ENCODE results near the gene GPR153. TPM values are rescaled to one million over a fixed set of nuclear protein-coding genes. Genes with fewer than 3 reads are reported as not detected.

GPR153 gene
- total RNA-seq, 1 donor from 2014 or later: 1.5 TPM

DNA sequence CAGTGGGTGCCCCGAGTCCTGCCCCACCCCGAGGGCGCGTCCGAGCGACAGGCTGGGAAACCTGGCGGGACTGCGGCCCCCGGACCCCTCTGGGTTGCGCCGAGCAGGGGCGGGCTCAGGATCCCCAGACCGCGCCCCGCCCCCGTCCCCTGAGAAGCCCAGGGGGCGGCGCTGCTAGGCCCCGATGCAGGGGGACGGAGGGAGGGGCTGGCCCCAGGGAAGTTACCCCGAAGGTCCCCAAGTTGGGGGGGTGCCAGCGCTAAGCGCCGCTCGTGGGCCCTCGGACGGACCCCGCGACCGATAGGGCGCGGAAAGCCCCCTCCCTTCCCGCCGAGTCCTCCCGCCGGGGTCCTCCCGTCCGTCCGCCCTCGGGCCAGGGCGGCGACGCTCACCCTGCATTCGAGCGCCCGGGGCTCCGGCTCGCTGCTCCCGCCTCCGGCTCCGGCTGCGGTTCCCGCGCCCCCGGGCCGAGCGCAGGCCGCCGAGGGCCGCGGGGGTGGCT is 414 bp downstream of the GPR153 start:
- Mint-ChIP-seq H3K4me3 (ENCODE audit: low read depth) (no peak overlapping the region), H3K4me1 (ENCODE audit: low read depth) (peaks cover 2% of the 10 kb centered on the region), H3K36me3 (ENCODE audit: low read depth) (no peaks in the 10 kb centered on the region), H3K27ac (no peak overlapping the region), H3K27me3 (ENCODE audit: low read depth) (peaks cover 19% of the 10 kb centered on the region), H3K9me3 (no peaks in the 10 kb centered on the region)
- no peak for DNase-seq (ENCODE audit: low spot score)
- intact Hi-C loops (cut with micrococcal nuclease): no loop called here

DNA sequence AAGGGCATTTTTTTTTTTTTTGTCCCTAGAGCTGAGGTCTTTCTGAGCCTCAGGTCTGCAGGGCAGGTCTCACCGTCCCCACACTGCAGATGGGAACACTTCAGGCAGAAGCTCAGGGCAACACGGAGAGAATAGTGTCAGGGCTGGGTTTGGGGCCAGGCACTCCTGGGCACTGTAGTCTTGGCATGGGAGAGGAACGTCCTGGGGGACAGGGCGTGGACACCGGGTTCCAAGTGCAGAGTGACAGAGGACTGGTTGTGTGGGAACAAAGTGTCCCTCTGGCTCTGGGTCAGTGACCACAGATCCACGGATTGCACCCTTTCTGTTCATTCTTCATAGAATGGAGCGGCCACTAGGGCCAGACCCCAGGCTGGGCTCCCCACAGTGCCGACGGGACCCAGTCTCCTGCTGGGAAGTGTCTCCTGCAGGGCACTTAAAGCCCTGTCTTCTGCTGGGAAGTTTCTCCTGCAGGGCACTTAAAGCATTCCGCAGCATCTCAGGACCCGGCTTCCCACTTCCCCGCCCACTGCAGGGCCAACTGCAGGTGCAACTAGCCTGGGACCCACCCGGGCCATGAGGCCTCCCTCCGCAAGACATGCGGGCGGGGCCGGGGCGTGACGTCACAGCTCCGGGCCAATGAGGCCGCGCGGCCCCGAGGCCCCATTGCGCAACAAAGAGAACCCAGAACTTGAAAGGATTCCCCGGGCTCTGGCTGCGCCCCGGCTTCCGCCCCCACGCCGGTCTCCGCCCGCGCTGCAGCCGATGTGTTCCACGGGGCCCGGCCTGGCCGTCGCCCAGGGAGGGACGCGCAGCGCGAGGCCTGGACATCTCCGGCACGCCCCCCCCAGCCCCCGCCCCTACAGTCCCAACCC is 1.2 kb downstream of the GPR153 start:
- H3K27me3 Mint-ChIP-seq (ENCODE audit: low read depth): peaks cover 19% of the 10 kb centered on the region
- DNase-seq (ENCODE audit: low spot score): peak; percentile 74
- no peaks in the 10 kb centered on the region for H3K36me3 Mint-ChIP-seq (ENCODE audit: low read depth)
- H3K4me3 Mint-ChIP-seq (ENCODE audit: low read depth): peak overlapping the region; percentile 62
- H3K9me3 Mint-ChIP-seq: no peaks in the 10 kb centered on the region
- intact Hi-C loops (cut with micrococcal nuclease): no loop called here
- peaks cover 2% of the 10 kb centered on the region for H3K4me1 Mint-ChIP-seq (ENCODE audit: low read depth)
- no peak overlapping the region for H3K27ac Mint-ChIP-seq

DNA sequence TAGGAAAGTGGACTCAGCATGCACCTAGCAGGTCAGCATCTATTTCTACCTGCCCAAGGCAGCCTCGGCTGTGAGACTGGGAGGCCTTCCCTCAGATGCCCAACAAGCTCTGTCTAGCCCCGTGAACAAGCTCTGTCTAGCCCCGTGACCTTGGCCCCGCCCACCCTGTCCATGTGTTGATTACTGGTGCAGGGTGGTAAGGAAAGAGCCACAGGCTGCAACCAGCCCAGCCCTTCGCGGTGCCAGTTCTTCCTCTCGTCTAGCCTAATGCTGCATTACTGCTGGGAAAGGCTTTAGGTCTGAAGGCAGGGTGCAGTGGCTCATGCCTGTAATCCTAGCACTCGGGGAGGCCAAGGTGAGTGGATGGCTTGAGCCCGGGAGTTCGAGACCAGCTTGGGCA is 2.2 kb downstream of the GPR153 start:
- Mint-ChIP-seq H3K27me3 (ENCODE audit: low read depth) (peaks cover 20% of the 10 kb centered on the region), H3K9me3 (no peaks in the 10 kb centered on the region), H3K27ac (no peak overlapping the region), H3K36me3 (ENCODE audit: low read depth) (no peaks in the 10 kb centered on the region), H3K4me1 (ENCODE audit: low read depth) (peaks cover 2% of the 10 kb centered on the region), H3K4me3 (ENCODE audit: low read depth) (no peak overlapping the region)
- DNase-seq (ENCODE audit: low spot score): no peak
- intact Hi-C loops (cut with micrococcal nuclease): no loop called here

DNA sequence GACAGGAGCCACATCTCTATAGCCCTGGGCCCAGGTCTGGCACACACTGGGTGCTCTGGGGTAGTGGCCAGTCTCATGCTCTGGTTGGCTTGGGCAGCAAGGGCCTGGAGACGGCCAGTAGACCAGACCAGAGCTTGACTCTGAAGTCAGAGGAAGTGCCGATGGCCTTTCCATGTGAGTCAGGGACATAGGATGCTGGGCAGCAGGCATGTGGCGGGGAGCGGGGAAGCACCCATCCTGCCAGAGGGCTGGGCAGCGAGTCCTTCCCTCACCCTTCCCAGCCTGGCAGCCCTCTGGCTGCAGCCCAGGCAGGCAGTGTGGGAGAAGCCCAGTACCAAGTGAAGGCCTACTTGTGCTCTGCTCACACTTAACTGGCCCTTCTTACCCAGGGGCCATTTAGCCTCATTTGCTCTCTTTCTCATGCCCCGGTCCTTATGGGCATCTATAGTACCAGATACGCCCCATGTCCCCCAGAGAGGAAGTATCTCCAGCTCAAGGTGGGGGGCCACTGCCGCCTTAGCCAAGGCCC is 3.3 kb downstream of the GPR153 start:
- Mint-ChIP-seq H3K9me3 (no peaks in the 10 kb centered on the region), H3K36me3 (ENCODE audit: low read depth) (no peaks in the 10 kb centered on the region), H3K27me3 (ENCODE audit: low read depth) (peaks cover 20% of the 10 kb centered on the region), H3K4me1 (ENCODE audit: low read depth) (peaks cover 2% of the 10 kb centered on the region), H3K27ac (no peak overlapping the region), H3K4me3 (ENCODE audit: low read depth) (no peak overlapping the region)
- intact Hi-C loops (cut with micrococcal nuclease): no loop called here
- DNase-seq (ENCODE audit: low spot score): no peak

DNA sequence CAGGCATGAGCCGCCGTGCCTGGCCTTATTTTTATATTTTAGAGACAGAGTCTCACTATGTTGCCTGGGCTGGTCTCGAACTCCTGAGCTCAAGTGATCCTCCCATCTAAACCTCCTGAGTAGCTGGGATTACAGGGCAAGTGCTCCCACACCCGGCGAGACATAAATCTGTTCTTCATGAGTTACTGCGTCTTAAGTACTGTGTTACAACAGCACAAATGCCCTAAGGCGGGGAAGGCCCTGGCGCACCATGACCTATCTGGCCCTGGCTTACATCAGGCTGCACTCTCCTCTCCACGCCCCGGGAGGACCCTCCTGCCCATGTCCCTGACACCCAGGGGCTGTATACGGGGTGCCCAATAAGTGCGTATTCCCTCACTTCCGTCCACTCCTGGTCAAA is 4.3 kb downstream of the GPR153 start:
- no peak for DNase-seq (ENCODE audit: low spot score)
- H3K27me3 Mint-ChIP-seq (ENCODE audit: low read depth): peaks cover 19% of the 10 kb centered on the region
- intact Hi-C loops (cut with micrococcal nuclease): no loop called here
- no peaks in the 10 kb centered on the region for H3K36me3 Mint-ChIP-seq (ENCODE audit: low read depth)
- peaks cover 2% of the 10 kb centered on the region for H3K4me1 Mint-ChIP-seq (ENCODE audit: low read depth)
- H3K27ac Mint-ChIP-seq: no peak overlapping the region
- no peak overlapping the region for H3K4me3 Mint-ChIP-seq (ENCODE audit: low read depth)
- H3K9me3 Mint-ChIP-seq: no peaks in the 10 kb centered on the region

DNA sequence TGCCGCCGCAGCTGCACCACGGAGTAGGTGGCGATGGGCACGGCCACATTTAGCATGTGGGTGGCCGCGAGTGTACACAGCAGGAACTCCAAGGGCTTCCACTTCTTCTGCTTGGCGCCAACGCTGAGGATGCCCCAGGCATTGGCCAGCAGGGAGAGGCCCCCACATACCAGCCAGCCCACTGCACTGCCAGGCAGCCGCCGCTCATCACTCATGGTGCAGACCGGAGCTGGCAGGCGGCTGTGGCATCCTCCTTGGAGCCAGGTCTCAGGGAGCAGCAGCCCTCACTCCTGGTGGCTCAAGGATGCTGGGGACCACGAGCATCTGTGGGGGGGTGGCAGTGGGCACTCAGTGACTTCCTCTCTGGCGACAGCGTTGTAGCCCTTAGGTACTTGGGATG is 6.2 kb downstream of the GPR153 start:
- intact Hi-C loops (cut with micrococcal nuclease): no loop called here

DNA sequence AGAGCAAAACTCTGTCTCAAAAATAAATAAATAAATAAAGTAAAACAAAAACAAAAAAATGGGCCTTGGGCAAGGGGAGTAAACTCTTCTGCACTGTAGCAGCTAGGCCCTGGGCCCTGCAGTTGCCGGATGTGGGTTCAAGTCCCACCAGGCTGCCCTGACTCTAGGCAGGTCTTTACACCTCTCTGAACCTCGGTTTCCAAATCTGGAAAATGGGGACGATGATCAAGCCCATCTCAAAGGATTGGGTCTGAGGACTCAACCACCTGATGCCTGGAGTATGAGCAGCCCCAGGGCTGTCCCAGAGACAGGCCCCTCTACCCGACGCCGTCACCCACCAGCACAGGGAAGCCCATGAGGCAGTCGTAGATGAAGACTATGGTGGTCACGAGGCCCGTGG is 7.5 kb downstream of the GPR153 start:
- Mint-ChIP-seq H3K36me3 (ENCODE audit: low read depth) (no peaks in the 10 kb centered on the region), H3K9me3 (no peaks in the 10 kb centered on the region), H3K27me3 (ENCODE audit: low read depth) (peaks cover 21% of the 10 kb centered on the region), H3K27ac (no peak overlapping the region), H3K4me1 (ENCODE audit: low read depth) (no peaks in the 10 kb centered on the region), H3K4me3 (ENCODE audit: low read depth) (no peak overlapping the region)
- DNase-seq (ENCODE audit: low spot score): no peak
- intact Hi-C loops (cut with micrococcal nuclease): no loop called here

More for the DNA sequence above, 6.2 kb downstream of the GPR153 start:
- Mint-ChIP-seq H3K27me3 (ENCODE audit: low read depth) (peaks cover 28% of the 10 kb centered on the region), H3K4me3 (ENCODE audit: low read depth) (no peak overlapping the region), H3K4me1 (ENCODE audit: low read depth) (no peaks in the 10 kb centered on the region), H3K9me3 (no peaks in the 10 kb centered on the region), H3K27ac (no peak overlapping the region), H3K36me3 (ENCODE audit: low read depth) (no peaks in the 10 kb centered on the region)
- no peak for DNase-seq (ENCODE audit: low spot score)

DNA sequence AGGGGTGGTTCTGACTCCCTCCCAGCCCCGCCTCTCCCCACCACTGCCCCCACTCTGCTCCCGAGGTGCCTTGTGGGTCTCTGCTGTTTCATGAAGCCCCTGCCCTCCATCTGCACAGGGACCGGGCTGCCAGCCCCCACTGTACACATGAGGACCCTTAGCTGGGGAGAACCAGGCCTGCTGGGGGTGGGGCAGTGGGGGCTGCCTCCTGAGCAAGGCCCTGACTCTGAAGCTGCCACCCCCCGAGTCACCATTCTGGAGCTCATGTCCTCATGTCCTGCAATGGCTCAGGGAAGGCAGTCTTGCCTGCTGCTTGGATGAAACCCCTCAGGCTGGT is 8.6 kb downstream of the GPR153 start:
- DNase-seq (ENCODE audit: low spot score): no peak
- no peaks in the 10 kb centered on the region for H3K9me3 Mint-ChIP-seq
- peaks cover 30% of the 10 kb centered on the region for H3K27me3 Mint-ChIP-seq (ENCODE audit: low read depth)
- no peaks in the 10 kb centered on the region for H3K4me1 Mint-ChIP-seq (ENCODE audit: low read depth)
- no peak overlapping the region for H3K27ac Mint-ChIP-seq
- intact Hi-C loops (cut with micrococcal nuclease): no loop called here
- H3K36me3 Mint-ChIP-seq (ENCODE audit: low read depth): no peaks in the 10 kb centered on the region
- no peak overlapping the region for H3K4me3 Mint-ChIP-seq (ENCODE audit: low read depth)

DNA sequence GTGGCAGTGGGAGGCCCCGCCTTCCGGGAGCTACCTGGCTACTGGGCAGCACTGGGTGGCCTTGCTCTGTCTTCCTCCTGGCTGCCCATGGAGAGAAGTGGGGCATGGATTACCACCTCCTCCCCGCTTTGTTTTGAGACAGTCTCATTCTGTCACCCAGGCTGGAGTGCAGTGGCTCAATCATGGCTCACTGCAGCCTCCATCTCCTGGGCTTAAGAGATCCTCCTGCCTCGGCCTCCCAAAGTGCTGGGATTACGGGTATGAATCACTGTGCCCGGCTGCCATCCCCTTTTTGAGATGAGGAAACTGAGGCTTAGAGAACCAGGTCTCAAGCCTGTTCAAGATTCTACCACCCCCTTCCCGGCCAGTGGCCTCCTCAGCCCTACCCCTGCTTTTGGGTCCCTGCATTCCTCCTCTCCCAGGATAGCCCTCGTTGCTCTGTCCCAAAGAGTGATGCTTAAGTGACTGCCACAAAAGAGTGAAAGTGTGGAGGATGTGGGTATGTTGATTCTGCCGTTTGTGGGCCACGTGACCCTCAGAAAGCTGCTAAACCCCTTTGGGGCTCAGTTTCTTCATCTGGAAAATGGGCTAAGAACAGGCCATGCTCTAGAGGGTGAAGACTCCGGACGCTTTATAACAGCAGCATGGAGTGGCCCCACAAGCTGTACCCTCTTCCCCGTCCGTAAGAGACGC is 9.1 kb downstream of the GPR153 start:
- no peak for DNase-seq (ENCODE audit: low spot score)
- Mint-ChIP-seq H3K27me3 (ENCODE audit: low read depth) (peaks cover 35% of the 10 kb centered on the region), H3K4me1 (ENCODE audit: low read depth) (no peaks in the 10 kb centered on the region), H3K36me3 (ENCODE audit: low read depth) (no peaks in the 10 kb centered on the region), H3K9me3 (no peaks in the 10 kb centered on the region), H3K27ac (no peak overlapping the region), H3K4me3 (ENCODE audit: low read depth) (no peak overlapping the region)
- intact Hi-C loops (cut with micrococcal nuclease): no loop called here

DNA sequence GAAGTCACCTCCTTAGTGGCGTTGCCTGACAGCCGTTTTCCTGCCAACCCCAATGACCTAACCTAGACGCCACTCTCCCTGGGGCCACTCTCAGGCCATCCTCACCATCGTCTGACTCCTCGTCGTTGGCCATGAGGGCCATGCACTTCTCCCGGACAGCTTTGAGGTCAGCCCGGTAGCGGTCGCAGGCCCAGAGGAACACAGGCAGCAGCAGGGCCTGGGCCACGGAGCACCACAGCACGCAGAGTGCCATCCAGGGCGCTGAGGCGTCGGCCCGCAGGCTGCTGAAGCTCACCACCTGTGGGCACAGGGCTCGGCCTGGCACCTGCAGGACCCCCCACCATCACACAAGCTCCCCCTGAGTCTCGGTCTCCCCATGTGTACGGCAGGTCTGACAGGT is 9.7 kb downstream of the GPR153 start:
- Mint-ChIP-seq H3K27ac (no peak overlapping the region), H3K9me3 (no peaks in the 10 kb centered on the region), H3K4me1 (ENCODE audit: low read depth) (peaks cover 4% of the 10 kb centered on the region), H3K27me3 (ENCODE audit: low read depth) (peaks cover 41% of the 10 kb centered on the region), H3K36me3 (ENCODE audit: low read depth) (no peaks in the 10 kb centered on the region), H3K4me3 (ENCODE audit: low read depth) (no peak overlapping the region)
- intact Hi-C loops (cut with micrococcal nuclease): no loop called here
- no peak for DNase-seq (ENCODE audit: low spot score)

DNA sequence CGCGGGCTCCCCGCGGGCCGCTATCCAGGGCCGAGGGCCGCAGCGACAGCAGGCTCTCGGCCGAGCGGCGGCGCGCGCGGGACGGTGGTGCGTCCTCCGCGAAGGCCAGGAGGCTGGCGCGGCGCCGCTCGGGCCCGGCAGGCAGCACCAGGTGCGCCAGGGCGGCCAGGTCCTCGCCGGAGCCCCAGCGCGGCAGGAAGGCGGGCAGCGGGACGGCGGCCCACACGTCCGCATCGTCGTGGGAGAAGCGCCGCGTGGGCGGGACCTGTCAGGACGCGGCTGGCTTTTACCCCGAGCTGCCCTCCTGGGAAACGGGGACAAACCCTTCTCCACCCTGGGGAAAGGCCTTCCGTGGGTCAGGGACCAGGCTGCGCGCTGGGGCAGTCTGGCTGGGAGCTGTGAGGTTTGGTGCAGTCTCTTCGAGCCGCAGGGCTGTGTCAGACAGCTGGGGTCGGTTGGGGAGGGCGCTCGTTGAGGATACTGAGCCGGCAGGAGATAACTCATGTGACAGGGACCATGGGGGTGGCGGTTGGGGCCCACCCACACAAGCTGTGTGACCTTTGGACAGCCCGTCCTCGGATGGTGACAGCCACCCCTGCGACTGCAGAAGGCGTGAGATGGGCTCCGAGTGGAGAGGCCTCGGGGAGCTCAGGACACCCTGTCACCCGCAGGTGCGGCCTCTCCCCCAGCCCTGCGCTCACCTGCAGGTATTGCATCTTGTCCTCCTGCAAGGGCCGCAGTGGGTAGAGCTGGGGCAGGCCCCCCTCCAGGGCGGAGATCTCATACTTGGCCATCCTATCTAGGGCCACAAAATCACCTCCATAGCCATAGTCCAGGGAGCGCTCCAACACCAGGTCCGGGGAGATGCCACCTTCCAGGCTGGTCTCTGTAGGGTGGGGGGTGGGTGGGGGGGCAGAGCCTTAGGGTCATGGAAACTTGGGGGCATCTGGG is 10.9 kb downstream of the GPR153 start:
- no peak overlapping the region for H3K4me3 Mint-ChIP-seq (ENCODE audit: low read depth)
- H3K9me3 Mint-ChIP-seq: no peaks in the 10 kb centered on the region
- H3K27me3 Mint-ChIP-seq (ENCODE audit: low read depth): peaks cover 41% of the 10 kb centered on the region
- H3K27ac Mint-ChIP-seq: no peak overlapping the region
- H3K36me3 Mint-ChIP-seq (ENCODE audit: low read depth): no peaks in the 10 kb centered on the region
- peaks cover 4% of the 10 kb centered on the region for H3K4me1 Mint-ChIP-seq (ENCODE audit: low read depth)
- no peak for DNase-seq (ENCODE audit: low spot score)
- intact Hi-C loops (cut with micrococcal nuclease): loop anchor here (5.0 kb wide), 2 partner anchors 92 to 172 kb away; partner anchors contain the start of gene ESPN
